HG02588 (cell line): ENCODE measurements around the gene FER1L5.
"Not testable (repeated sequence)": the region's sequence is repeated elsewhere in the genome, so short reads cannot be mapped to it uniquely, and the experiment has no call there.

Experiments
- ATAC-seq: cut with Tn5 transposase; IDR thresholded peaks from one replicate; pipeline ENCODE4 v1.9.1; 2021; ENCODE audit warnings: mild to moderate bottlenecking, moderate library complexity; ENCODE audit not compliant: unreplicated experiment

Gene FER1L5

GRCh38 chr2:96633641-96634040, 8.9 kb upstream of the FER1L5 start:
- ATAC-seq = no peak

- ATAC-seq = no peak
Measured at GRCh38 chr2:96636551-96637171, 5.9 kb upstream of the FER1L5 start.

GRCh38 chr2:96637385-96638143, 5.0 kb upstream of the FER1L5 start:
- peak; percentile 61 for ATAC-seq

- peak; percentile 83 for ATAC-seq
Measured at GRCh38 chr2:96638144-96639121, 4.1 kb upstream of the FER1L5 start, which contains the start of gene KANSL3. KANSL3 (minus strand) TSS chr2:96638312; CDS start chr2:96637135, 1,177 bp downstream.

DNA sequence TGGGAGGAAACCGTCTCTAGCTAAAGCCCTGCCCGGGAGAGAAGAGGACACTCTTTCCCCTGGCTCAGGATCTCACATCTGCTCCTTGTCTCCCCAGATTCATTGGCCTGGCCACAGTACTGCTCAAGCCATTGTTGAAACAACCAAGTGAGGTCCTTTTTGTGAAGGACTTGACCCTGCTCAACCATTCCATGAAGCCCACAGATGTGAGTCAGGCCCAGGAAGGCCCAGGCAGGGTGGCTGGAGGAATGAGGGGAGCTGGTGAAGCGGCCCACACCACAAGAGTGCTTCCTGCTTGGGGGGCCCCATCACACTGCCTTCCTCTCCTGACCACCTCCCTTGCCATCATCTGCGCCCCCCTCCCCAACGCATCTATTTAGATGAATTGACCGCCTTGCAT, 5.1 kb downstream of the FER1L5 start:
- ATAC-seq = no peak

DNA sequence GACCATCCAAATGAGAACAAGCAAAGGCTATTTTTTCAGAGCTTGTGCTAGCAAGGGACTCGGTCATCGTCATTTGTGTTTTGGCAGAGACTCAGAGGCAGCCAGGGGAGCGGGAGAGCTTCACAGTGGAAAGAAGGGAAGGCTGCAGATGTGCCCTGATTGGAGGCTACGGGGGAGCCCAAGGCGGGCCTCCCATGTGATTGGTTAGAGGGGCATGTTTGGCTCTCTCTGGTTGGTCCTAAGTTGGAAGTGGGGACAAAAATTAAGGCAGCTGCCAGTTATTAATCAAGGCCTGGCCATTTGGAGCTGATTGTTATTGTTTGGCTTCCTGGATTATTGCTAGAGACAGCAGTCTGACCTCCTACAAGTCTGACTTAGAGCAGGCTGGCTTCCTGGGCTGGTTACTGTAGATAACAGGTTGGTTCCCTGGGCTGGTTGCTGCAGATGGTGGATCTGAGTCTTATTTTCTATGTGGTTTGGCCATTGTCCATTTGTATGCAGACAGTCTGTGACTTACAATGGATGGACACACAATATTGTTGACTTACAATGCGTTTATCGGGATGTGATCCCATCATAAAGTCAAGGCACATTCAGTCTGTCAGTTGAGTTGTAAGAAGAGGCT, 5.9 kb downstream of the FER1L5 start:
- no peak for ATAC-seq

DNA sequence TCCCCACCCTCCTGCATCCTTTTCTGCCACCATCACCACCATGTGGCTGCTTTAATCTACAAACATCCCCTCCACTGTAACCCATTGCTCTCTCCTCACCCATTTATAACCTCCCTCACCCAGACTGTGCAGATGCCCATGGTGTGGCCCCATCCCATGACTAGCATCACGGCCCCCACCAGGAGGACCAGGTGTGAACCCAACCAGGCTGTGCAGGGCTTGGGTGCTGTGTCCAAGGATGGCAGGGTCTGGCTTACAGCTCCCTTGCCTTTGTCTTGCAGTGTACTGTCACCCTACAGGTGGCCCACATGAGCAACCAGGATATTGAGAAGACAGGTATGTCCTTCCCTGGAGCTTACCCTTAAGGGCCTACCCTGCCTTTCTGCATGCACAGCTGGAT, 6.8 kb downstream of the FER1L5 start:
- ATAC-seq = no peak

GRCh38 chr2:96651793-96652192, 9.2 kb downstream of the FER1L5 start:
- no peak for ATAC-seq

GRCh38 chr2:96654791-96655190, 12.2 kb downstream of the FER1L5 start:
- not testable (repeated sequence) for ATAC-seq

DNA sequence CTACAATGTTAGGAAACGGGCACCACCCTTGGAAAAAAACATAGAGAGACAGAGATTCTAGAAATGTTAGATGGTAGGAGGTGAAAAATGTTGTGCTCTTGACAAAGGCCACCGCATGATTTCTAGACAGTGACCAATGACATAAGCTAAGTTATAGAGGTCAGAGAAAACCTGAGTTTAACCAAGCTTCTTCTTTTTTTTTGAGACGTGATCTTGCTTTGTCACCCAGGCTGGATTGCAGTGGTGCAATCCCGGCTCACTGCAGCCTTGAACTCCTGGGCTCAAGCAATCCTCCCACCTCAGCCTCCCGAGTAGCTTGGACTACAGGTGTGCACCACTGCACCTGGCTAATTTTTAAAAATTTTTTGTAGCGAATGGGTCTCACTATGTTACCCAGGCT, 13.0 kb downstream of the FER1L5 start:
- ATAC-seq = no peak

- no peak for ATAC-seq
Measured at GRCh38 chr2:96656540-96656939, 14.0 kb downstream of the FER1L5 start.

DNA sequence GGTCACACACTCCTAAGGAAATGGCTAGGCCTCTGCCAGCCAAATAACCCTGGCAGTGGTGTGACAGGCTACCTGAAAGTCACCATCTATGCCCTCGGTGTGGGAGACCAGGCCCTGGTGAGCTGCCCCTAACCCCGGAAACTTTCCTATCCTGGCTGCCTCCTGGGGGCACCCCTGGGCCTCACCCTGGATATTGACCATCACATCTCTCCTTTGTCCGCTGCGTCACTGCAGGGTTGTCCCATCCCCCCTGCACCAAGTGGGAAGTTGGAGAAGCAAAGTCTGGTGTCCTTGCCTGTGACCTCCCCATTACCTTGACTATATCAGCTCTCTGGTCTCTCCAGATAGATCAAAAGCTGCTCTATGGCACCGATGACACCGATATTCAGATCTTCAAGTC, 18.8 kb downstream of the FER1L5 start:
- ATAC-seq = no peak

GRCh38 chr2:96662360-96662759, 19.8 kb downstream of the FER1L5 start:
- no peak for ATAC-seq

DNA sequence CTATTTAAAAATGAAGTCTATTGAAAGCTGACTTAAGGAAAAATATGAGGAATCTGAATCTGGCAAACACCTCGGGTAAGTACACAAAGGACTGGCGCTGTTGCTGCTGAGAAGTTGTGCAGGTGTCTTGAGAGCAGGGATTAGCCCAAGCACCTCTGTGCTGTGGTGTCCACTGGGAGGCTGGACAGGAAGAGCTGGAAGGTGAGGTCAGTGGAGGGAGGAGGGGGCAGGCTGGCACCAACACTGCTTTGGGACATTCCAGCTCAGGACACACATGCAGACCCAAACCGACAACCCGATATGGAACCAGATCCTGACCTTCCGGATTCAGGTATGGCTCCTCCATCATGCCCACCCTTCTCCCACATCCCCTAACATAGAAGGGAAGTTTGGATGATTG, 20.6 kb downstream of the FER1L5 start:
- no peak for ATAC-seq

DNA sequence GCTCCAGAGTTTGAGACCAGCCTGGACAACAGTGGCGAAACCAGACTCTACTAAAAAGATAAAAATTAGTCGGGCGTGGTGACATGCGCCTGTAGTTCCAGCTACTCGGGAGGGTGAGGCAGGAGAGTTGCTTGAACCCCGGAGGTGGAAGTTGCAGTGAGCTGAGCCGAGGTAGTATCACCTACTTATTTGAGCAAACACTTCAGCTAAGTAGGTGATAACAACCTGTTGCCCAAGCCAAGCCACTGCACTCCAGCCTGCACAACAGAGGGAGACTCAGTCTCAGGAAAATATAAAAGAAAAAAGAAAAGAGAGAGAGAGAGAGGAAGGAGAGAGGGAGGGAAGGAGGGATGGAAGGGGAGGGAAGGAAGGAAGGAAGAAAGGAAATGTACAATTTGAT, 21.3 kb downstream of the FER1L5 start:
- ATAC-seq = no peak

DNA sequence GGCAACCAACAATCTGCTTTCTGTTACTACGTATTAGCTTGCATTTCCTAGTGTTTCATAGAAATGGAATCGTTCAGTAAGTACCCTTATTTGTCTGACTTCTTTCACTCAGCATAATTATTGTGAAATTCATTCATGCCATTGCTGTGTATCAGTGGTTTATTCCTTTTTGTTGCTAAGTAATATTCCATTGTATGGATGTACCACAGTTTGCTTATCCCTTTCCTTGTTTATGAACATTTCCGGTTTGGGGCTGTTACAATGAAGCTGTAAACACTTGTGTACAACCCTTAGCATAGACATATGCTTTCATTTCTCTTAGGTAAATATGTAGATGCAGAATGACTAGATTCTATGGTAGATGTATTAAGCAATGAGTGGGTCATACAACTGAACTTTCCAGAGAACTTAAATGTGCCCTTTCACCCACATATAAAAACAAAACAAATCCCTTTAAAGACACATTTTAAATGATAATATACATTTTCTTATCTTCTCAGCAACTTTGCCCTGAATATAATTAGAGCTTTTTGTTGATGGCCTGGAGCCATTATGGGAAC, 21.9 kb downstream of the FER1L5 start:
- no peak for ATAC-seq

DNA sequence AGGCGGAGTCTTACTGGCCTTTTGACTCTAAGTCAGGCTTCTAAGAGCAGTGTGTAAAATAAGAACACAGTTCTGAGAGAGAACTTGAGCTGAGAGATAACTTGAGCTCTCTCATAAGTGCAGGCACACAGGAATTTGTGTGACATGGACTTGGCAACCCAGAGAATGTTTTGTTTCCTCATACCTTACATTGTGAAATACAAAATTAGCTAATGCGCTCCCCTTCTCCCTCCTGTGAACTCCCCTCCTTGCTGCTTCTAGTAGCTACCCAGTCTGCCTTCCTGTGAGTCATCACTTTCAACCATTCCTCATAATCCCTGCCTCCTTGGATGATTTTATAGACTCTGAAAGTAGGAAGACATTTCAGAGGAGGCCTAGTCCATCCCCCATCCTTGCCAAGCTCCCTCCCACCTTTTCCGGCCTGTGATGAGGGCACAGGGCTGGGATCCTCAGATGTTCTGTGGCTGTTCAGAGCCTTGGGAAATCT, 22.6 kb downstream of the FER1L5 start:
- ATAC-seq = no peak

DNA sequence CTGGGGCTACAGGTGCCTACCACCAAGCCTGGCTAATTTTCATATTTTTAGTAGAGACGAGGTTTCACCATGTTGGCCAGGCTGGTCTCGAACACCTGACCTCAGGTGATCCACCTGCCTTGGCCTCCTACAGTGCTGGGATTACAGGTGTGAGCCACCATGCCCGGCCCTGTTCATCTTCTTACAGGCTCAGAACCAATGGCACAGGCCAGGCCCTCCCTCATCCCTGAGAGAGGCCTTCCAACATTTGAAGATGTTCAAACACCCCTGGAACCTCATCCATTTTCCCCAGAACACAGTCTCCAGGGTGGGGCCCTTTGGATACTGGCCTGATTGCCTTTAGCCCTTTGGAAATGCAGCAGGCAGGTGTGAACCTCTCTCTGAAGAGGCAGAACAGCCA, 23.2 kb downstream of the FER1L5 start:
- ATAC-seq = not testable (repeated sequence)

- ATAC-seq = no peak
Measured at GRCh38 chr2:96668771-96669170, 26.2 kb downstream of the FER1L5 start.

- ATAC-seq = no peak
Measured at GRCh38 chr2:96669539-96670215, 27.1 kb downstream of the FER1L5 start.
